Heart right ventricle (tissue), 16 donors: ENCODE results near the gene NACC2. TPM values are rescaled to one million over a fixed set of nuclear protein-coding genes. Genes with fewer than 3 reads are reported as not detected.

ENCODE experiments used
- ATAC-seq, 8 donors: fragments of 200-7000 bp; cut with Tn5 transposase; one replicate each; pipeline ENCODE4 v1.9.1; 2020; ENCODE audit warnings: mild to moderate bottlenecking in 8 of 8, moderate library complexity in 8 of 8, moderate number of reproducible peaks in 1 of 8
- DNase-seq, 2 donors: peaks; one replicate each; pipeline ENCODE4 v3.0.0-alpha.2; 2020
- H3K27ac ChIP-seq, 10 donors: fragments of 200-600 bp; sonication (generic) in 2 of 10; one replicate each; pipeline versions ENCODE4 v1.5.0 to v1.8.0; 2020 to 2022; ENCODE audit warnings: mild to moderate bottlenecking in 3 of 10
- H3K27me3 ChIP-seq, 7 donors: fragments of 200-600 bp; one replicate each; pipeline ENCODE4 v1.8.0; 2021 to 2022; ENCODE audit warnings: mild to moderate bottlenecking in 2 of 7
- H3K36me3 ChIP-seq, 9 donors: fragments of 200-600 bp; sonication (generic) in 1 of 9; one replicate each; pipeline versions ENCODE4 v1.5.0 to v1.8.0; 2020 to 2022; ENCODE audit warnings: mild to moderate bottlenecking in 2 of 9
- H3K4me1 ChIP-seq, 9 donors: fragments of 200-600 bp; sonication (generic) in 1 of 9; one replicate each; pipeline versions ENCODE4 v1.5.0 to v1.8.0; 2020 to 2022; ENCODE audit warnings: mild to moderate bottlenecking in 4 of 9
- H3K4me3 ChIP-seq, 10 donors: fragments of 200-600 bp; sonication (generic) in 2 of 10; one replicate each; pipeline versions ENCODE4 v1.5.0 to v1.8.0; 2020 to 2022; ENCODE audit warnings: mild to moderate bottlenecking in 7 of 10, moderate library complexity in 2 of 10
- H3K9me3 ChIP-seq, 11 donors: fragments of 200-600 bp in 10 of 11; sonication (generic) in 2 of 11; one replicate each; pipeline versions ENCODE4 v1.5.0 to v1.8.0; 2013 to 2022; ENCODE audit warnings: mild to moderate bottlenecking in 2 of 11, control low read depth in 1 of 11, moderate library complexity in 1 of 11
- WGBS, 2 donors: extraction: QIAGEN DNeasy Blood & Tissue Kit; methylation state at CpG; one replicate each; pipeline ENCODE4 v1.1.7; 2013; ENCODE audit warnings: inconsistent platforms in 1 of 2; 5-methylcytosine and 5-hydroxymethylcytosine counted together
- intact Hi-C, 10 donors: fragments of 100-400 bp; cut with DNase I; formaldehyde crosslinking; loops; one replicate each; pipeline versions ENCODE4 v1.11.1 to v1.14.2; 2022
- polyA plus RNA-seq, 2 donors: library from polyadenylated mRNA; stranded (reverse); fragments of 200-250 nt; gene quantifications; one replicate each; pipeline ENCODE4 v1.2.3, GENCODE V29; 2013
- total RNA-seq, 10 donors: library from RNA; stranded (reverse); fragmentation: NEBNext Ultra II Directional in 3 of 10; extraction: Animal tissue kit (Norgen Biotek cat#: 25700) in 3 of 10; gene quantifications; one replicate each; pipeline versions ENCODE4 v1.2.1 to v1.2.4, GENCODE V29; 2021 to 2023
- TF ChIP-seq, protein P1 (sequence below), 9 donors: fragments of 200-600 bp; sonication (generic) in 2 of 9; IDR thresholded peaks; one replicate each; pipeline versions ENCODE4 v1.5.0 to v1.8.0; 2021 to 2022; ENCODE audit warnings: antibody characterized with exemption in 9 of 9, mild to moderate bottlenecking in 5 of 9, moderate library complexity in 1 of 9
- donor health status: Arrhythmogenic right ventricular cardiomyopathy.
- donor health status: ischemic (EF 13 %, LVEDD 7.1; RV severe dilation, severe dysfunction).
- donor health status: healthy with polysubstance abuse.
- donor health status: DM: no; HTN: yes; CAD: no.
- donor health status: DM: no; HTN: no; CAD: no.
- donor health status: ischemic (EF 25% LVEDD 6.9; RV normal size, moderate dysfunction).
- donor health status: ischemic (EF 25% LVEDD 5.7; RV mildly dilated, moderate dysfunction).
- donor health status: healthy.
- donor health status: DM: yes; HTN: yes; CAD: no.
- donor health status: Ischemic cardiomyopathy.
- donor health status: ischemic (EF 35%, LVEDD 5.7; RV mildly dilated, moderate dysfunction).
- donor health status: nonischemic (EF 11% LVEDD 7.7; RV severe dilation, severe dysfunction).
- donor health status: DM: yes; HTN: yes; CAD: no.
- donor health status: PGD.
- donor health status: ischemic (EF 29% LVEDD 5.4; RV normal size, mild dysfunction).
- donor health status: nonischemic (EF 23%, LVEDD 6.1; RV moderate dilation, normal function).

Gene NACC2
- total and polyA plus RNA-seq, 12 donors: 15.6 to 55.1 (median 39.7) TPM

GRCh38 chr9:136054798-136055714 lies 40.0 kb downstream of the NACC2 start:
- WGBS, 2 donors: 88 to 91% methylated on average over 18 of the region's 18 CpGs
- Histone ChIP-seq H3K4me1 (peaks cover 26 to 81% (median 64%) of the 10 kb centered on the region in 9 donors), H3K9me3 (no peaks in the 10 kb centered on the region), H3K36me3 (peaks cover 0 to 9% (median 0%) of the 10 kb centered on the region in 9 donors), H3K27me3 (no peaks in the 10 kb centered on the region), H3K4me3 (no peak overlapping the region), H3K27ac (no peak overlapping the region)
- ATAC-seq (no peak), DNase-seq (no peak)
- intact Hi-C loops: loop anchor here in 2 of 10 donors (5.0 kb wide), 2 partner anchors 32 to 37 kb away; no protein-coding TSS in a partner anchor
- TF ChIP-seq, protein P1, sequence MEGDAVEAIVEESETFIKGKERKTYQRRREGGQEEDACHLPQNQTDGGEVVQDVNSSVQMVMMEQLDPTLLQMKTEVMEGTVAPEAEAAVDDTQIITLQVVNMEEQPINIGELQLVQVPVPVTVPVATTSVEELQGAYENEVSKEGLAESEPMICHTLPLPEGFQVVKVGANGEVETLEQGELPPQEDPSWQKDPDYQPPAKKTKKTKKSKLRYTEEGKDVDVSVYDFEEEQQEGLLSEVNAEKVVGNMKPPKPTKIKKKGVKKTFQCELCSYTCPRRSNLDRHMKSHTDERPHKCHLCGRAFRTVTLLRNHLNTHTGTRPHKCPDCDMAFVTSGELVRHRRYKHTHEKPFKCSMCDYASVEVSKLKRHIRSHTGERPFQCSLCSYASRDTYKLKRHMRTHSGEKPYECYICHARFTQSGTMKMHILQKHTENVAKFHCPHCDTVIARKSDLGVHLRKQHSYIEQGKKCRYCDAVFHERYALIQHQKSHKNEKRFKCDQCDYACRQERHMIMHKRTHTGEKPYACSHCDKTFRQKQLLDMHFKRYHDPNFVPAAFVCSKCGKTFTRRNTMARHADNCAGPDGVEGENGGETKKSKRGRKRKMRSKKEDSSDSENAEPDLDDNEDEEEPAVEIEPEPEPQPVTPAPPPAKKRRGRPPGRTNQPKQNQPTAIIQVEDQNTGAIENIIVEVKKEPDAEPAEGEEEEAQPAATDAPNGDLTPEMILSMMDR (IDR thresholded peaks at IDR 0.05): no peak

GRCh38 chr9:136054146-136054545 lies 40.9 kb downstream of the NACC2 start:
- H3K4me1 ChIP-seq: peaks cover 26 to 72% (median 59%) of the 10 kb centered on the region in 9 donors
- intact Hi-C loops: loop anchor here in 2 of 10 donors (5.0 kb wide), 2 partner anchors 33 to 38 kb away; no protein-coding TSS in a partner anchor

GRCh38 chr9:136053757-136054142 lies 41.3 kb downstream of the NACC2 start:
- H3K36me3 ChIP-seq: peaks cover 0 to 20% (median 5%) of the 10 kb centered on the region in 9 donors
- ATAC-seq (no peak), DNase-seq (no peak)
- no peak overlapping the region for H3K4me3 ChIP-seq
- H3K27me3 ChIP-seq: no peaks in the 10 kb centered on the region
- peaks cover 26 to 71% (median 60%) of the 10 kb centered on the region in 9 donors for H3K4me1 ChIP-seq
- H3K27ac ChIP-seq: peak overlapping the region in 7 of 10 donors; percentile 7 to 88 (median 78)
- no peaks in the 10 kb centered on the region for H3K9me3 ChIP-seq
- intact Hi-C loops: loop anchor here in 2 of 10 donors (5.0 kb wide), 2 partner anchors 34 to 39 kb away; no protein-coding TSS in a partner anchor
- TF ChIP-seq, protein P1 (IDR thresholded peaks at IDR 0.05): no peak
- 81 to 87% methylated on average over 8 of the region's 8 CpGs for WGBS, 2 donors

More at GRCh38 chr9:136054146-136054545, 40.9 kb downstream of the NACC2 start:
- no peaks in the 10 kb centered on the region for H3K9me3 ChIP-seq
- ATAC-seq (no peak), DNase-seq (no peak)
- peak overlapping the region in 4 of 10 donors; percentile 57 to 88 (median 79) for H3K27ac ChIP-seq
- peaks cover 0 to 16% (median 4%) of the 10 kb centered on the region in 9 donors for H3K36me3 ChIP-seq
- H3K27me3 ChIP-seq: no peaks in the 10 kb centered on the region
- 88 to 93% methylated on average over 12 of the region's 12 CpGs for WGBS, 2 donors
- TF ChIP-seq, protein P1 (IDR thresholded peaks at IDR 0.05): no peak
- H3K4me3 ChIP-seq: no peak overlapping the region

- peaks cover 26 to 71% (median 63%) of the 10 kb centered on the region in 9 donors for H3K4me1 ChIP-seq
- intact Hi-C loops: loop anchor here in 2 of 10 donors (5.0 kb wide), 2 partner anchors 34 to 39 kb away; no protein-coding TSS in a partner anchor
Observed at GRCh38 chr9:136052991-136053756, 41.9 kb downstream of the NACC2 start.

More at GRCh38 chr9:136052991-136053756, 41.9 kb downstream of the NACC2 start:
- DNase-seq: no peak
- Histone ChIP-seq H3K4me3 (peak overlapping the region in 9 of 10 donors; percentile 0 to 62 (median 54)), H3K9me3 (no peaks in the 10 kb centered on the region), H3K27ac (peak overlapping the region; percentile 32 to 88 (median 78)), H3K27me3 (no peaks in the 10 kb centered on the region), H3K36me3 (peaks cover 0 to 26% (median 5%) of the 10 kb centered on the region in 9 donors)
- WGBS, 2 donors: 46 to 54% methylated on average over 23 of the region's 23 CpGs
- TF ChIP-seq, protein P1 (IDR thresholded peaks at IDR 0.05): no peak
- ATAC-seq: peak in 7 of 8 donors; percentile 12 to 43 (median 27)
